Right kidney (tissue), 1 donor: Measurements from ENCODE around the gene HERC2.
"Not testable (repeated sequence)": the region's sequence is repeated elsewhere in the genome, so short reads cannot be mapped to it uniquely, and the experiment has no call there.

Experiments used
- DNase-seq: peaks from one replicate; pipeline ENCODE4 v3.0.0-alpha.2; 2016

HERC2 gene

GRCh38 chr15:28227303-28227702, 94.7 kb downstream of the HERC2 start:
- not testable (repeated sequence) for DNase-seq

GRCh38 chr15:28222612-28223011, 99.4 kb downstream of the HERC2 start:
- DNase-seq = not testable (repeated sequence)

DNA sequence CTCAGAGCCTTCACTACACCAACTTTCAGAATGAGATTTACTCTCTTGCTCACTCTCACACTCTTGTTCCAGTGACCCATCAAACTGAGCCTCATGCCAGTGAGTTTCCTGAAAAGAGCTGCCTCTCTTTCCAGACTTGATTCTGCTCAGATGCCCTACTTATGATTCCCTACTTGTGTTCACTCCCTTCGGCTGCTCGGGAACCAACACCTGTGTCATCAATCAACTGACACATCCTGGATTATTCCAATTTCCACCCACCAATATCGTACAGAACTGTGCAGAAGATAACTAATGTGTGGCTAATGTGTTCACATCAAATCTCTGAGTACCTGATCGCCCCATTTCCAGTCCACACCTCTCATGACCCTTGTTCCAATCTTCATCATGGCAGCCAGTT, 100.3 kb downstream of the HERC2 start:
- not testable (repeated sequence) for DNase-seq

DNA sequence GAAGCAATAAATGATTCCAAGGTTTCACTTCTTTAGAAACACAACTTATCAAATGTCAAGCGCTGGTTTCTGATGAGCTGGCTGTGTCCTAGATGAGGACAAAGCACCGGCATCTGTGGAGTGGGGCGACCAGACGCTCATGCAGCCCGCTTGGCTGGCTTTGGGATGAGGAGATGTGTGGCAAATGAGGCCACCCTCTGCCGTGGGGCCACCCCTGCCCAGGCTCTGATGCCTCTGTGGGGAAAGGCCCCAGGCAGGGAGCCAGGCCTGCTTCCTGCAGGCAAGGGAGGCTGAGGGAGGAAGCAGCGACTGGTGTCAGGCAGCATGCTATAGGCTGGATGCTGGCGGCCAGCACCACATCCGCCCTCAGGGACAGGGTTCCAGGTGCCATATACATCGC, 102.9 kb downstream of the HERC2 start:
- no peak for DNase-seq

DNA sequence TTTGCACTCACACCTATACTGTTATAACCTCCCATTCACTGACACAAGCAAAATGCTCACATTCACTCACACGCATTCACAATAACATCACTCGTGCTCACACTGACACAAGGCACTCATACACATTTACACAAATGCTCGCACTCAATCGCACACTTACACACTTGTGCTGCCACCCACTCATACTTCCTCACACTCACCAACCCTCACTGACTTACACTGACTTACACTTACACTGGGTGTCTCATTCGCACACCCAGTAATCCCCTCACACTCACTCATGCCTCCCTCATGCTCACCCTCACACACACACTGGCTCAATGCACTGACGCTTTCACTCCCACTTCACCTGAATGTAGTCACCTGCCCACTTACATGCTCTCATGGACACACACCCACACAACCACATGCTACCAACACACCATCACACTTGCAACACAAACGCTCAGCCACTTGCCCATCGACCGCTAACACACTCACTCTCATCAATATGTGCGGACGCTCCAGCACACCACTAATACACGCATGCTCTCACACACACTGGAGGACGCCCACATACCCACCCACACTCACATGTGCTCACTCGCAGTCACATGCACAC, 104.9 kb downstream of the HERC2 start:
- not testable (repeated sequence) for DNase-seq

GRCh38 chr15:28215521-28215920, 106.5 kb downstream of the HERC2 start:
- DNase-seq = not testable (repeated sequence)

DNA sequence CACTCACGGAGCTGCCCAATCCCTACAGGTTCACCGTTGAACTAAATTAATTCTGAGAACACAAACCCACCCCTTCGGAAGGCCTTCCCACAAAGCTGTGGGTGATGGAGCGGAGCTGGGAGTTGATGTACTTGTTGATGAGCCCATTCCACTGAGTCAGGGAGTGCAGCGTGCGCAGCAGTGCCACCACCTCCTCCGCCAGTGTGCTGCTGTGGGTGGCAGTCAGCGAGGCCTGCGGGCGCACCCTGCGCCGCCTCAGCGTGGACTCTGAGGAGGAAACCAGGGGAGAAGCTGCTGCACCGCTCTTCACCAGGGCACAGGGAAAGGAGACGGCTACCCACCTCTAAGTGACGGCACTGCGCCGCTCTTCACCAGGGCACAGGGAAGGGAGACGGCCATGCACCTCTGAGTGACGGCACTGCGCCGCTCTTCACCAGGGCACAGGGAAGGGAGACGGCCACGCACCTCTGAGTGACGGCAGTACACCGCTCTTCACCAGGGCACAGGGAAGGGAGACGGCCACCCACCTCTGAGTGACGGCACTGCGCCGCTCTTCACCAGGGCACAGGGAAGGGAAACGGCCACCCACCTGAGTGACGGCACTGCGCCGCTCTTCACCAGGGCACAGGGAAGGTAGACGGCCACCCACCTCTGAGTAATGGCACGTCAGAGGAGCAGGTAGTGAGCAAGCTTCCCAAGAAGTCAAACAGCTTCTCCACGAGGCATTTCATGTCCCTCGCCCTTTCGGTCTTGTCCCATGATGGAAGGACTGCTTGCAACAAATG, 107.8 kb downstream of the HERC2 start:
- not testable (repeated sequence) for DNase-seq

DNA sequence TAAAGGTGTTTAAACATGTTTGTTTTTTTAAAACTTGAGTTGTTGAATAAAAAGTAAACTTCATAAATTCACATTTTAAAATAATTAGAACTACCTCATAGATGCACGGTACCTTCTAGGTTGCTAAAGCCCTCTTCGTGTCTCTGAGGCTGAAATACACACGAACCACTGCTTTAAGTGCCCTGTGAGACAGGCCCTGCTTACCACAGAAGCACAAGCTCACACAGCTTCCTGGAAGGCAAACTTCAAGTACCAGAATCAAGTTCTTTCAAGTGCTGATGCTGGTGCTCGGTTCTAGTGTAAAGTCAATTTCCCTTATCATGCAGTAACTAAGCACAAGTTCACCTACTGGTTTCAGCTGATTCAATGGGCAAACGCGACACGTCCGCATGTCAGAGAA, 108.6 kb downstream of the HERC2 start:
- not testable (repeated sequence) for DNase-seq

DNA sequence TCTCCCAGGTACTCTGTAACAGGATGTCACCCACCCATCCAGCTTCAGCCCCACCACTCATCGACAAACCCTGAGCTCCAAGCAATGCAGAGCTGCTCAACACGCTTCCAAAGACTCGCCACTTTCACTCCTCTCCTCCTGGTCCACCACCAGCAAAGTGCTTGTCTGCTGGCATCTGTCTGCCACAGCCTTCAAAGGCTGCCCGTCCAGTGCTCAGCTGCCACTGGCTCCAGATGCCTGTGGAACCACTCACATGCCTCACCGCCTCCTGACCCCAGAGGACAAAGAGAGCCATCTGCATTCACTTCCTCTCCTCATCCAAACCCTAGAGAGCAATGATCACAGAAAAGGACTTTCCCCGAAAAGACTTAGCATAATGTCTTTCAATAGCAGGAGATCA, 113.4 kb downstream of the HERC2 start:
- no peak for DNase-seq

DNA sequence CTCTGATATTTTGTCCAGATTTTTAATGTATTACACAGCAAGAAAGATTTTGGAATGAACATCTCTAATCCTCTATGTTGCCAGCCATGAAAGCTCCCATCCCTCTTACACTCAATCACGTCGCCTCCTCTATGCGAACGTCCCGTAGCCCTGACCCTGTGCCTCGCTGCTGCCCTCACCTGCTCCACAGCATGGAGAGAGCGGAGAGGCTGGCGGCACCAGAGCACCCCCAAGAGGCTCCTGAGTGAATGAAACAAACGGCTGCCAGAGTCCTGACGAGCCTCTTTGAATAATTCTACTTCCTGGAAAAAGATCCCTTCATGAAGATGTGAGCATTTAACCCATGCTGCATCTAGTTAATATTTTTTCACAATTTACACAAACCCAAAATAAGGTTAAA, 116.3 kb downstream of the HERC2 start:
- DNase-seq = not testable (repeated sequence)

- DNase-seq = not testable (repeated sequence)
Measured at GRCh38 chr15:28203055-28203828, 118.7 kb downstream of the HERC2 start.

DNA sequence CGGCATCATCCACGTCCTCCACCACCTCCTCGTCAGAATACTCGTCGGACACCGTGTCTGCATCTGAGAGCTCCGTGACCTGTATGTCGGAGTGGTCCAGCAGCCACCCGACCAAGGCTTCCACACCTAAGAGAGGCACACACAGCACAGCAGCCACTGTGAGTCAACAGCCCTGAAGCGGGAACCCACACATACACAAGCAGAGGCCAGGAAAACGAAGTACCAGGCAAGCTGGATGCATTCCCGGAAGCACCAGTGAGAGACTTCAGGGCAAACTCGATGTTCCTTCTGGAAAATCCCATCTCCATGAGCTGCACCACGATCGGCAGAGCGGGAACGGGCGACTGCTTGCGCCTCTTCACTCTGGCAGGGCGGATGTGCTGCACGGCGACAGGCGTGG, 119.9 kb downstream of the HERC2 start:
- DNase-seq = not testable (repeated sequence)

DNA sequence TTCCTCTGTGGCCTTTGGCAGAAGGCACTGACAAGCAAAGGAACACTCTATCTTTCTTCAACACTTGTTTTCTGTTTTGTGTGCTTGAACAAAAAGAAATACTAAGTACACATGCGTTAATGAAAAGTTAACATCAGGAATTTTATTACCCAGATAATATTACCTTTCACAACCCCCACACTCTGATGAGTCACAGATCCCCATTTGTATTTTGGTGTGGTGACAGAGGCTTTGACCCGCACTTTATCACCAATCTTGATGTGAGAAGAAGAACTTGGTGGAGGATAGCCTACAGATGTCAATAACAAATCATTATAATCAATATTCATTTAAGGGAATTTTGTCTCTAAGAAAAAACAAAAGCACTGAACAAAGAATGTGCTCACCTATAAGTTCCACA, 123.8 kb downstream of the HERC2 start:
- DNase-seq = not testable (repeated sequence)

DNA sequence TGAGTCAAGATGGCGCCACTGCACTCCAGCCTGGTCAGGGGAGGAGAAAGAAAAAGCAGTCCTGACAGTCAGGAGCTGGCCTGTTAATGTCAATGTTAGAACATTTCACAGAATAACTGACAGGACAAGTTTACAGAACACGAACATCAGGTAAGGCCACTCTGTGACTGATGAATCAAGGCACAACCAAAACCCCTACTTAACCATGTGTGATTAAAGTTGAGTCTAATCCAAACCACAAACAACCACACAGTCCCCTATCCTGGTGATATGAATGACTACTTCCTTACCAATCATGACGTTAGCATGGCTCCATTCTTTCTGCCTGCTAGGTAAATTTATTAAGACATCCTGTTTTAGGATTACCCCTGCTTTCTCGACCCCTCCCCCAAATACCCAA, 124.3 kb downstream of the HERC2 start:
- DNase-seq = not testable (repeated sequence)

DNA sequence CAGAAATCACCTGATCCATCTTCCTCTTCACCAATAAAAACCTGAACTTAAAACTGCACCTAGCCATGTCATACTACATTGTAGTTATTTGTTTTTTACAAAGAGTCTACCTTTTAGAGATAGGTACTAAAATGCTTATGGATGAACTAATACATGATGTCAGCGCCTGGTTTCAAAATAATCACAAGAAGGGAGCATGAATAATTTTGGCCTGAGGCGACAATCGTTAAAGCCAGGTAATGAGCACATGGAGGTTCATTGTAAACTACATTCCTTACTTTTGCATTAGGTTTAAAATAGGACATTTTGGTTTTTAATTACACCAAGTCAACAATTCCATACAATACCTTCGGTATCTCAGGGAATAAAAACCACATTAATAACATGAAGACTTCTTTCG, 125.4 kb downstream of the HERC2 start:
- DNase-seq = not testable (repeated sequence)

DNA sequence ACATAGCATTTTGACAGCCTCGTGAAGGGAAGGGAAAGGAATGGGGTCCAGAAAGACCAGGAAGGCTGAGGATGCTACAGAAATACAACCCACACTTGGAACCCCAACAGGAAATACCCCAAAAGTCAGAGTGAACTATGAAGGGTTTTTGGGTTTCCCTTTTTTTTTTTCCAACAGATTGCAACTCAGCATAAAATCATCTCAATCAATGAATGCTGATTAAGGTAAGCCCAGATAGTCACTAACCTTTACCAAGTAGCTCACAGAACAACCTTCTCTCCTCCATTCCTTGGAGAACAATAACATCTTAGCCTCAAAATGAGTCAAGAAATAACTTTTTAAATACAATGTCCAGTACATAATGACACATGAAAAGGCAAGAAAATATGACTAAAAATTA, 129.2 kb downstream of the HERC2 start:
- DNase-seq = no peak

GRCh38 chr15:28191832-28192231, 130.1 kb downstream of the HERC2 start:
- DNase-seq = peak; percentile 30

DNA sequence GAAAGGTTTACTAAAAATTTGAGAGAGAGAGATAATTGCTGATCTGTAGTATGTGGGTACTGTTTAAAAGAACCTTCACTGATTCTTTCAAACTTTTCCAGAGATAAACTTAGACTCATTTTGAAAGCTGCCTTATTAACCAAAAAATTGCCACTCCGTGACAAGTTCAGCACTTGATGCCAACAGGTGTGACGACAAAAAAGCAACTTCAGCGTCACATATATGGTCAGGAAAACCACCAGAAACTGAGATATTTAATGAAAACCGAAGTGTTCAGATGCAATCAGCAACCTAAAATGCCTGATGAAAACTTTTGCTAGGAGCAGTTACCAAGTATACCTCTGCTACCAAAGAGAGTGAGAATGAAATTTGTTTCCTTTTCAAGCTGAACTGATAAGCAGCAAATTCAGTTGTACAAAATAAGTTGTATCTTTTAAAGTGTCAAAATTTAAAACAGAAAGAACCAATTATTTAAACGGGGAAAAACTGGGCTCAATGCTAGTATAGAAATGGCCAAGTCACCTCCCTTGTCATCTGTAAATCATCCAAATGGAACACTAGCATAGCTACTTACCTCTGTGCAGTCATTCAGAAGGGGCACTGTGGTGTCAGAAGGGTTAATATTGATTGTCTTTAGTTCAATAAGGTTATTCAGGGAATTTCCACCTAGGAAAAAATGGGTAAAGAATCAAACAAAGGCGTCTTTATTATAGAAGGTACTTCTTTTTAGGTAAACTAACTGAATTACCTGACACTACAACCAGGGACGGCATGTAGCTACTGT, 131.4 kb downstream of the HERC2 start:
- DNase-seq = no peak

DNA sequence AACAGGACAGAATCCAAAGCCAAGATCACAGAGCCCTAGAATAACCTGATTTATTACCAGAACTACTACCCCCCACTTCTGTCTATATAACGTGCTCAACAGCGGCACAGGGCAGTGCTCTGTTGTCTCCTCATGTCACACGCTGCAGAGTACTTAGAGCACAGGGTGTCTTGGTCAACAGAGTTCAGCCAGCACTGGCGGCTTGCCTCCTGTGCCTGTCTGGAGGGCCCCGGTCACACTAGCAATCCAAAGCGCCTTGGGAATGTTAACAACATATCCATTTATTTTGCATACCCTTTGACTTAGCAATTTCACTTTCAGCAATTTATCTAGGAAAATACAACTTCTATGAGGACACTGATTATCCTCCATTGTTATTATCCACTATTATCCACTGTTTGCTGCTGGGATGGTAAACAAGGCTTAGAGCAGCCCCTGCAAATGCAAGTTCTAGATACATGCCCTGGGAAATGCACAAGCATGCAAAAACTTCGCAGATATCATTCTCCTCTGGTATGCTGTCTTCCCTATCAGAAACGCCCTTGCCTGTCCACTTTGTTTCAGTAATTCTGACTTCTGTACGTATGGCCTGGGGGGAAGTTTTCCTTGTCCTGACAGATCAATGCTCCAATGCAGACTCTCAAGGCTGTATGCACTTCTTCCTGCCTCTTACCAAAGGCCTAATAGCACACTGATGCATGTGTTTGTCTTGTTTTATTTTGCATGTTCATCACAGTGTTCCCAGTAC, 136.7 kb downstream of the HERC2 start:
- DNase-seq = no peak

GRCh38 chr15:28184166-28184565, 137.8 kb downstream of the HERC2 start:
- DNase-seq = no peak

GRCh38 chr15:28182731-28183130, 139.2 kb downstream of the HERC2 start:
- no peak for DNase-seq

- DNase-seq = no peak
Measured at GRCh38 chr15:28182216-28182615, 139.8 kb downstream of the HERC2 start.
